NB4 (cell line): ENCODE results near the gene VRK2.

ENCODE experiments used
- CTCF ChIP-seq: IDR thresholded peaks from one replicate; pipeline ENCODE4 v1.5.1; 2012; ENCODE audit warnings: low read depth, low read length
- MAX ChIP-seq: IDR thresholded peaks from 2 replicates; pipeline ENCODE4 v1.6.1; 2011; ENCODE audit warnings: low read depth, low read length
- MYC ChIP-seq: IDR thresholded peaks from 2 replicates; pipeline ENCODE4 v1.6.1; 2011; ENCODE audit warnings: low read depth, low read length
- POLR2A ChIP-seq: IDR thresholded peaks from 2 replicates; pipeline ENCODE4 v1.6.1; 2011; ENCODE audit warnings: mild to moderate bottlenecking; ENCODE audit not compliant: insufficient read length; ENCODE audit errors: extremely low read depth

- TF ChIP-seq CTCF (no peak), POLR2A (no peak), MAX (no peak), MYC (no peak)
Observed at GRCh38 chr2:58044145-58044544, 2.5 kb upstream of the VRK2 start.
